WI38 (cell line): ENCODE results near the gene CCDC12.
A peak's percentile ranks its signal among the peaks of the same experiment; 100 is the strongest.

Source experiments
- H3K4me3 ChIP-seq: 2 replicates; pipeline ENCODE4 v1.5.1; 2011; ENCODE audit warnings: low read depth, mild to moderate bottlenecking, control low read depth, low read length
- CTCF ChIP-seq: IDR thresholded peaks from 2 replicates; pipeline ENCODE4 v1.5.1; 2012; ENCODE audit warnings: low read depth, mild to moderate bottlenecking, control low read depth, low read length

The CCDC12 gene

GRCh38 chr3:46938118-46938517 lies 38.4 kb downstream of the CCDC12 start:
- no peak for TF ChIP-seq CTCF
- H3K4me3 ChIP-seq: no peak overlapping the region

GRCh38 chr3:46936733-46937250 lies 39.8 kb downstream of the CCDC12 start:
- no peak overlapping the region for H3K4me3 ChIP-seq
- 0 out of 2 replicates have a peak, but pooled peaks have one; percentile 7 for TF ChIP-seq CTCF

GRCh38 chr3:46935989-46936558 lies 40.5 kb downstream of the CCDC12 start:
- H3K4me3 ChIP-seq: no peak overlapping the region
- TF ChIP-seq CTCF: no peak

GRCh38 chr3:46935168-46935858 lies 41.2 kb downstream of the CCDC12 start:
- peak; percentile 94 for TF ChIP-seq CTCF

GRCh38 chr3:46934498-46935167 lies 41.9 kb downstream of the CCDC12 start:
- TF ChIP-seq CTCF: no peak

More at GRCh38 chr3:46935168-46935858, 41.2 kb downstream of the CCDC12 start:
- H3K4me3 ChIP-seq: no peak overlapping the region

GRCh38 chr3:46934072-46934471 lies 42.5 kb downstream of the CCDC12 start:
- TF ChIP-seq CTCF: no peak
- no peak overlapping the region for H3K4me3 ChIP-seq

More at GRCh38 chr3:46934498-46935167, 41.9 kb downstream of the CCDC12 start:
- H3K4me3 ChIP-seq: no peak overlapping the region

GRCh38 chr3:46933261-46933660 lies 43.3 kb downstream of the CCDC12 start:
- no peak overlapping the region for H3K4me3 ChIP-seq
- no peak for TF ChIP-seq CTCF
